ENCODE measurements around the gene RARS2. TPM values are rescaled to one million over a fixed set of nuclear protein-coding genes. Genes with fewer than 3 reads are reported as not detected.

Gene RARS2
- total RNA-seq, 1 donor from 2014 or later: 48.3 TPM

- no peak for DNase-seq (ENCODE audit: low read depth)
- H3K36me3 ChIP-seq (ENCODE audit: insufficient read depth, low read length): peaks cover 42% of the 10 kb centered on the region
- Mint-ChIP-seq H3K4me3 (ENCODE audit: unreplicated experiment) (no peak overlapping the region), H3K9me3 (ENCODE audit: unreplicated experiment) (peaks cover 4% of the 10 kb centered on the region), H3K4me1 (ENCODE audit: low read depth, unreplicated experiment) (no peaks in the 10 kb centered on the region), H3K36me3 (ENCODE audit: low read depth, unreplicated experiment) (peaks cover 27% of the 10 kb centered on the region), H3K27me3 (ENCODE audit: low read depth, unreplicated experiment) (no peaks in the 10 kb centered on the region), H3K27ac (ENCODE audit: unreplicated experiment) (no peak overlapping the region)
- no peaks in the 10 kb centered on the region for H3K27me3 ChIP-seq (ENCODE audit: insufficient read depth, low read length)
- no peaks in the 10 kb centered on the region for H3K79me2 ChIP-seq (ENCODE audit: insufficient read depth, low read length)
- no peak overlapping the region for H3K4me3 ChIP-seq (ENCODE audit: insufficient read depth, low read depth, low read length)
- TF ChIP-seq CTCF (IDR thresholded peaks at IDR 0.05; ENCODE audit: insufficient read depth, low read depth, low read length): no peak
- TF ChIP-seq EZH2 (IDR thresholded peaks at IDR 0.05; ENCODE audit: insufficient read depth, low read length): no peak
- no peak overlapping the region for H3K9ac ChIP-seq (ENCODE audit: low read length)
- H3K4me2 ChIP-seq (ENCODE audit: low read length): no peak overlapping the region
- no peak for FAIRE-seq
- no peaks in the 10 kb centered on the region for H3K4me1 ChIP-seq (ENCODE audit: insufficient read depth, low read length)
- H2AFZ ChIP-seq (ENCODE audit: low read depth, low read length): no peak overlapping the region
- peaks cover 6% of the 10 kb centered on the region for H4K20me1 ChIP-seq (ENCODE audit: insufficient read depth, low read length)
- H3K9me3 ChIP-seq (ENCODE audit: insufficient read depth, low read depth, low read length): peaks cover 1% of the 10 kb centered on the region
- no peak overlapping the region for H3K27ac ChIP-seq (ENCODE audit: low read depth, low read length)
Measured at GRCh38 chr6:87544474-87544735, 45.4 kb downstream of the RARS2 start.

GRCh38 chr6:87543696-87544473 is 45.9 kb downstream of the RARS2 start:
- no peak overlapping the region for H3K9ac ChIP-seq (ENCODE audit: low read length)
- peaks cover 47% of the 10 kb centered on the region for H3K36me3 ChIP-seq (ENCODE audit: insufficient read depth, low read length)
- no peaks in the 10 kb centered on the region for H3K4me1 Mint-ChIP-seq (ENCODE audit: low read depth, unreplicated experiment)
- no peak overlapping the region for H3K27ac ChIP-seq (ENCODE audit: low read depth, low read length)
- no peaks in the 10 kb centered on the region for H3K79me2 ChIP-seq (ENCODE audit: insufficient read depth, low read length)
- H3K9me3 ChIP-seq (ENCODE audit: insufficient read depth, low read depth, low read length): peaks cover 4% of the 10 kb centered on the region
- no peaks in the 10 kb centered on the region for H3K4me1 ChIP-seq (ENCODE audit: insufficient read depth, low read length)
- peaks cover 31% of the 10 kb centered on the region for H3K36me3 Mint-ChIP-seq (ENCODE audit: low read depth, unreplicated experiment)
- no peaks in the 10 kb centered on the region for H3K27me3 ChIP-seq (ENCODE audit: insufficient read depth, low read length)
- H3K27me3 Mint-ChIP-seq (ENCODE audit: low read depth, unreplicated experiment): no peaks in the 10 kb centered on the region
- no peak overlapping the region for H3K4me3 Mint-ChIP-seq (ENCODE audit: unreplicated experiment)
- H4K20me1 ChIP-seq (ENCODE audit: insufficient read depth, low read length): peaks cover 6% of the 10 kb centered on the region
- H2AFZ ChIP-seq (ENCODE audit: low read depth, low read length): no peak overlapping the region
- H3K4me3 ChIP-seq (ENCODE audit: insufficient read depth, low read depth, low read length): no peak overlapping the region
- peaks cover 4% of the 10 kb centered on the region for H3K9me3 Mint-ChIP-seq (ENCODE audit: unreplicated experiment)
- no peak overlapping the region for H3K4me2 ChIP-seq (ENCODE audit: low read length)
- no peak overlapping the region for H3K27ac Mint-ChIP-seq (ENCODE audit: unreplicated experiment)
- peak; percentile 49 for FAIRE-seq
- DNase-seq (ENCODE audit: low read depth): no peak
- TF ChIP-seq CTCF (IDR thresholded peaks at IDR 0.05; ENCODE audit: insufficient read depth, low read depth, low read length) (no peak), EZH2 (IDR thresholded peaks at IDR 0.05; ENCODE audit: insufficient read depth, low read length) (no peak)

- Mint-ChIP-seq H3K27me3 (ENCODE audit: low read depth, unreplicated experiment) (no peaks in the 10 kb centered on the region), H3K9me3 (ENCODE audit: unreplicated experiment) (peaks cover 4% of the 10 kb centered on the region), H3K4me3 (ENCODE audit: unreplicated experiment) (no peak overlapping the region), H3K36me3 (ENCODE audit: low read depth, unreplicated experiment) (peaks cover 31% of the 10 kb centered on the region), H3K4me1 (ENCODE audit: low read depth, unreplicated experiment) (no peaks in the 10 kb centered on the region), H3K27ac (ENCODE audit: unreplicated experiment) (no peak overlapping the region)
- Histone ChIP-seq H3K27me3 (ENCODE audit: insufficient read depth, low read length) (no peaks in the 10 kb centered on the region), H3K4me3 (ENCODE audit: insufficient read depth, low read depth, low read length) (no peak overlapping the region), H3K36me3 (ENCODE audit: insufficient read depth, low read length) (peaks cover 44% of the 10 kb centered on the region), H2AFZ (ENCODE audit: low read depth, low read length) (no peak overlapping the region), H4K20me1 (ENCODE audit: insufficient read depth, low read length) (peaks cover 6% of the 10 kb centered on the region), H3K27ac (ENCODE audit: low read depth, low read length) (no peak overlapping the region), H3K4me2 (ENCODE audit: low read length) (no peak overlapping the region), H3K9ac (ENCODE audit: low read length) (no peak overlapping the region), H3K4me1 (ENCODE audit: insufficient read depth, low read length) (no peaks in the 10 kb centered on the region), H3K9me3 (ENCODE audit: insufficient read depth, low read depth, low read length) (peaks cover 4% of the 10 kb centered on the region), H3K79me2 (ENCODE audit: insufficient read depth, low read length) (no peaks in the 10 kb centered on the region)
- no peak for FAIRE-seq
- no peak for DNase-seq (ENCODE audit: low read depth)
- TF ChIP-seq CTCF (IDR thresholded peaks at IDR 0.05; ENCODE audit: insufficient read depth, low read depth, low read length): no peak
- no peak for TF ChIP-seq EZH2 (IDR thresholded peaks at IDR 0.05; ENCODE audit: insufficient read depth, low read length)
Measured at GRCh38 chr6:87541744-87542143, 48.0 kb downstream of the RARS2 start.
